ENCODE results near the gene JOSD1. TPM values are rescaled to one million over a fixed set of nuclear protein-coding genes. Genes with fewer than 3 reads are reported as not detected.

JOSD1 gene
- total and polyA plus RNA-seq, 4 donors: 3.4 to 20.6 (median 14.7) TPM

DNA sequence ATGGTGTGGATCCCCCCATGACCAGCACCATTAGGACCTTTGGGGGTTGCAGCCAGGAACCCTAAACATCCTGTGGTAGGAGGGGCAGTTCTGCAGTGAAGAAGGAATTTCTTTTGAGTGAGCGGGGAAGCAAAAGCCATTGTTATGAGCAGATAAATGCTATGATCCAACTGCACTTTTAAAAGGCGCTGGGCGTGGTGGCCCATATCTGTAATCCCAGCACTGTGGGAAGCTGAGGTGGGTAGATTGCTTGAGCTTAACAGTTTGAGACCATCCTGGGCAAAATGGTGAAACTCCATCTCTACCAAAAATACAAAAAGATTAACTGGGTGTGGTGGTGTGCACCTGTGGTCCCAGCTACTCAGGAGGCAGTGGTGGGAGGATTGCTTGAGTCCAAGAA lies 24.9 kb downstream of the JOSD1 start:
- Histone ChIP-seq H3K27me3 (ENCODE audit: control insufficient read depth in 4 of 4, insufficient read depth in 4 of 4, low read length in 3 of 4) (no peaks in the 10 kb centered on the region), H3K4me1 (ENCODE audit: control insufficient read depth in 4 of 4, insufficient read depth in 4 of 4, low read length in 3 of 4) (no peaks in the 10 kb centered on the region), H3K9ac (ENCODE audit: low read depth in 1 of 2, low read length in 2 of 2) (no peak overlapping the region), H3K4me3 (ENCODE audit: low read depth in 1 of 3, low read length in 3 of 3) (no peak overlapping the region), H3K9me3 (ENCODE audit: control insufficient read depth in 4 of 4, low read length in 3 of 4) (no peaks in the 10 kb centered on the region), H3K36me3 (ENCODE audit: control insufficient read depth in 4 of 4, insufficient read depth in 3 of 4, low read depth in 1 of 4, low read length in 3 of 4) (peaks cover 5 to 21% (median 8%) of the 10 kb centered on the region in 4 donors), H3K27ac (ENCODE audit: low read depth in 1 of 2, low read length in 2 of 2) (no peak overlapping the region)
- TF ChIP-seq EGR1 (IDR thresholded peaks at IDR 0.05; ENCODE audit: low read depth in 2 of 2) (no peak), RAD21 (IDR thresholded peaks at IDR 0.05) (no peak), SP1 (IDR thresholded peaks at IDR 0.05) (no peak), HNF4A (conservative IDR thresholded peaks at IDR 0.05) (no peak), NR2F2 (IDR thresholded peaks at IDR 0.05) (no peak), GABPA (IDR thresholded peaks at IDR 0.05 in 1 of 2, conservative IDR thresholded peaks at IDR 0.05 in 1 of 2) (no peak), TAF1 (conservative IDR thresholded peaks at IDR 0.05) (no peak), YY1 (IDR thresholded peaks at IDR 0.05) (no peak), RXRA (IDR thresholded peaks at IDR 0.05) (no peak)
- TF ChIP-seq, protein P1, sequence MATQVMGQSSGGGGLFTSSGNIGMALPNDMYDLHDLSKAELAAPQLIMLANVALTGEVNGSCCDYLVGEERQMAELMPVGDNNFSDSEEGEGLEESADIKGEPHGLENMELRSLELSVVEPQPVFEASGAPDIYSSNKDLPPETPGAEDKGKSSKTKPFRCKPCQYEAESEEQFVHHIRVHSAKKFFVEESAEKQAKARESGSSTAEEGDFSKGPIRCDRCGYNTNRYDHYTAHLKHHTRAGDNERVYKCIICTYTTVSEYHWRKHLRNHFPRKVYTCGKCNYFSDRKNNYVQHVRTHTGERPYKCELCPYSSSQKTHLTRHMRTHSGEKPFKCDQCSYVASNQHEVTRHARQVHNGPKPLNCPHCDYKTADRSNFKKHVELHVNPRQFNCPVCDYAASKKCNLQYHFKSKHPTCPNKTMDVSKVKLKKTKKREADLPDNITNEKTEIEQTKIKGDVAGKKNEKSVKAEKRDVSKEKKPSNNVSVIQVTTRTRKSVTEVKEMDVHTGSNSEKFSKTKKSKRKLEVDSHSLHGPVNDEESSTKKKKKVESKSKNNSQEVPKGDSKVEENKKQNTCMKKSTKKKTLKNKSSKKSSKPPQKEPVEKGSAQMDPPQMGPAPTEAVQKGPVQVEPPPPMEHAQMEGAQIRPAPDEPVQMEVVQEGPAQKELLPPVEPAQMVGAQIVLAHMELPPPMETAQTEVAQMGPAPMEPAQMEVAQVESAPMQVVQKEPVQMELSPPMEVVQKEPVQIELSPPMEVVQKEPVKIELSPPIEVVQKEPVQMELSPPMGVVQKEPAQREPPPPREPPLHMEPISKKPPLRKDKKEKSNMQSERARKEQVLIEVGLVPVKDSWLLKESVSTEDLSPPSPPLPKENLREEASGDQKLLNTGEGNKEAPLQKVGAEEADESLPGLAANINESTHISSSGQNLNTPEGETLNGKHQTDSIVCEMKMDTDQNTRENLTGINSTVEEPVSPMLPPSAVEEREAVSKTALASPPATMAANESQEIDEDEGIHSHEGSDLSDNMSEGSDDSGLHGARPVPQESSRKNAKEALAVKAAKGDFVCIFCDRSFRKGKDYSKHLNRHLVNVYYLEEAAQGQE (IDR thresholded peaks at IDR 0.05): no peak
- TF ChIP-seq, protein P2, sequence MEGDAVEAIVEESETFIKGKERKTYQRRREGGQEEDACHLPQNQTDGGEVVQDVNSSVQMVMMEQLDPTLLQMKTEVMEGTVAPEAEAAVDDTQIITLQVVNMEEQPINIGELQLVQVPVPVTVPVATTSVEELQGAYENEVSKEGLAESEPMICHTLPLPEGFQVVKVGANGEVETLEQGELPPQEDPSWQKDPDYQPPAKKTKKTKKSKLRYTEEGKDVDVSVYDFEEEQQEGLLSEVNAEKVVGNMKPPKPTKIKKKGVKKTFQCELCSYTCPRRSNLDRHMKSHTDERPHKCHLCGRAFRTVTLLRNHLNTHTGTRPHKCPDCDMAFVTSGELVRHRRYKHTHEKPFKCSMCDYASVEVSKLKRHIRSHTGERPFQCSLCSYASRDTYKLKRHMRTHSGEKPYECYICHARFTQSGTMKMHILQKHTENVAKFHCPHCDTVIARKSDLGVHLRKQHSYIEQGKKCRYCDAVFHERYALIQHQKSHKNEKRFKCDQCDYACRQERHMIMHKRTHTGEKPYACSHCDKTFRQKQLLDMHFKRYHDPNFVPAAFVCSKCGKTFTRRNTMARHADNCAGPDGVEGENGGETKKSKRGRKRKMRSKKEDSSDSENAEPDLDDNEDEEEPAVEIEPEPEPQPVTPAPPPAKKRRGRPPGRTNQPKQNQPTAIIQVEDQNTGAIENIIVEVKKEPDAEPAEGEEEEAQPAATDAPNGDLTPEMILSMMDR (IDR thresholded peaks at IDR 0.05; ENCODE audit: low read depth, low read length, missing input control): no peak
- TF ChIP-seq, protein P3, sequence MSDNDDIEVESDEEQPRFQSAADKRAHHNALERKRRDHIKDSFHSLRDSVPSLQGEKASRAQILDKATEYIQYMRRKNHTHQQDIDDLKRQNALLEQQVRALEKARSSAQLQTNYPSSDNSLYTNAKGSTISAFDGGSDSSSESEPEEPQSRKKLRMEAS (IDR thresholded peaks at IDR 0.05): no peak
- 96% methylated on average over 3 of the region's 3 CpGs for WGBS
- DNase-seq (ENCODE audit: low spot score): no peak

DNA sequence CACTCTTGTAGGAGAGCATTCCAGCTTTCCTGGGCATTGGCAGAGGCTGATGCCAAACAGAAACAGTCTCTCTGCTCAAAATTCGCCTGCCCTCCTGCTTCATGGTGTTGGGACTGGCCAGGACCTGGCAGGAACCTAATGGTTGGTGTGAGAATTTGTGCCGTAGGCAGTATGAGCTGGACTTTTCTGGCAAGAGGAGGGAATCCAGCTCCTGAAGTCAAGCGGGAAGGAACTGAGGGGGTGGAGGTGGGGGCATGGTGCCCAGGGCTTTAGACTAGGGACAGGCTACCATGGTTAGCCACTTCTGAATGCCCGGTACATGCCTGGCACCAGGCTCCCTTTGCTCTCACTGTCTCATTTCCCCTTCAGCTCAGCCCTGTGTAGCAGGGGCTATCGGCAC lies 25.9 kb downstream of the JOSD1 start:
- Histone ChIP-seq H3K9me3 (ENCODE audit: control insufficient read depth in 4 of 4, low read length in 3 of 4) (no peaks in the 10 kb centered on the region), H3K9ac (ENCODE audit: low read depth in 1 of 2, low read length in 2 of 2) (no peak overlapping the region), H3K27ac (ENCODE audit: low read depth in 1 of 2, low read length in 2 of 2) (no peak overlapping the region), H3K36me3 (ENCODE audit: control insufficient read depth in 4 of 4, insufficient read depth in 3 of 4, low read depth in 1 of 4, low read length in 3 of 4) (peaks cover 5 to 22% (median 9%) of the 10 kb centered on the region in 4 donors), H3K4me1 (ENCODE audit: control insufficient read depth in 4 of 4, insufficient read depth in 4 of 4, low read length in 3 of 4) (no peaks in the 10 kb centered on the region), H3K27me3 (ENCODE audit: control insufficient read depth in 4 of 4, insufficient read depth in 4 of 4, low read length in 3 of 4) (no peaks in the 10 kb centered on the region), H3K4me3 (ENCODE audit: low read depth in 1 of 3, low read length in 3 of 3) (no peak overlapping the region)
- TF ChIP-seq, protein P2 (IDR thresholded peaks at IDR 0.05; ENCODE audit: low read depth, low read length, missing input control): no peak
- DNase-seq (ENCODE audit: low spot score): no peak
- WGBS: 86% methylated on average over 5 of the region's 5 CpGs

Measured in liver (tissue), 9 donors.